ENCODE measurements around the gene CDIP1.

Gene CDIP1

DNA sequence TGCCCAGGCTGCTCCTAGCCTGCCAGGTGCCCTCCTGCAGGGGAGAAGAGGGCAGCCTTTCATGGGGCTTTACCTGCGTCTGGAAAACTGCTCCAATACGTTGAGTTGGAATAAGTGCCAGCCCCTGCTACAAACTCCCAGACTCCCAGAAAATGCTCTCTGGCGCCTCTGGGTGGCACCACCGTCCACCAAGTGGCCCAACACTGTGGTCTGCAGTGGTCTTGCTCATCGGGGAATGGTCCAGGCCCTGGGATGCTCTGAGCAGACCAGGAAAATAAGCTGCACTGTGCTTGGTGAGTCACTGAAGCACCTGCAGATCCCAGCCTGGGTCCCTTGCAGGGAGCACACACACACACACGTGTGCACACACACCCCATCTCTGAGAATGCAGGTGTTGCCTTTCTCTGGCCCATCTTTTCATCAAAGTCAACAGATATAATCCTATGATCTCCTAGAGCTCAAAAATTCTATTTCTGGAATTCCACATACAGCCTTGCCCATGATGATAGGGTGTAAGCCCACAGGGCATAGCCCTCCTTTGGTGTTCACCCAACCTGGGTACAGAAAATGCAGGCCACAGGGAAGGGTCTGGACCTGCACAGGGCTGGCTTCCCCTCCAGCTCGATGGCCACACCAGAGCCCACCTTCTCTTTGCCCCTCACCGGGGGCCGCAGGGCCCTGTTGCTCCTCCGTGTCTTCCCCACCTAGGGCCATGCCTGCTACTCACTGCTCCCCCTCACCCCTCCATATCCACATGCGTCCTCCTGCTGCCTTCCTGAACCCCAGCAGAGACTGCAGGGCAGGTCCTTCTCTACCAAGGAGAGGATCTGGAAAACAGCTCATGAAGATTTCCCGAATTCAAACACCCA is 20.5 kb downstream of the CDIP1 start:
- DNase-seq (ENCODE audit: insufficient read length, low spot score): peak; percentile 40
- no peak for FAIRE-seq

DNA sequence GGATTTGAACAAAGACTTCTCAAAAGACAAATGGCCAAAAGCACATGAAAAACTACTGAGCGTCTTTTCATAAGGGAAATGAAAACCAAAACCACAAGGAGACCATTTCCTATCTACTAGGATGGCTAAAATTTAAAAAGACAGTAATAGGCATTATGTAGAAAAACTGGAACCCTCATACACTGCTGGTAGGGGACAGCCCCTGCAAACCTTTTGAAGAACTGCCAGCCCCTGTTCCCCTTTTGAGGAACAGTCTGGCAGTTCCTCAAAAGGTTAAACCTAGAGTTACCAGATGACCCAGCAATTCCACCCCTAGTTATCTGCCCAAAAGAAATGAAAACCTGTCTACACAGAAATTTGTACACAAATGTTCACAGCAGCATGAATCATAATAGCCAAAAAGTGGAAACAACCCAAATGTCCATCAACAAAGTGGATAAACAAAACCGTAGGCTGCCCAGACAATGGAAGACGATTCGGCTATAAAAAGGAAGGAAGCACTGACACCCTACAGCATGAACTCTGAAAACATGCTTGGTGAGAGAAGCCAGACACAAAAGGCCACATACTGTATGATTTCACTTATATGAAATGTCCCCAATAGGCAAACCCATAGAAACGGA is 22.9 kb downstream of the CDIP1 start:
- FAIRE-seq (no peak), DNase-seq (ENCODE audit: insufficient read length, low spot score) (no peak)

DNA sequence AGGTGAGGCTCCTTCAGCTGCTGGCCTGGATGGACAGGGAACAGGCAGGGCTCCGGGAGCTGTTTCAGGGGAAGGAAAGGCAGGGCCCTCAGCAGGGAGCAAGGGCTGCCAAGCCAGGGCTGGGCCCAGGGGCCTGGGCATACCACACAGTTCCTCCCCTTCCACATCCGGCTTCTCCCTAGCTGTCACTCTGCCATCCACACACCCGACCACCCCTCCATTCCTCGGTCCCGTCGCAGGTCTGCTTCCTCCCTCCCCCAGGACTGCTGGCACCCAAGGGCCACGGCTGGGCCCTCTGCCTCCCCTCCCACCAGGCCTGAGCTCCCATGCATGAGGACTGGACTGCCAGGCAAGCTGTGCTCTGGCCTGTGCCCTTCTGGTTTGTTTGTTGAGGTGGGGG is 24.0 kb downstream of the CDIP1 start:
- DNase-seq (ENCODE audit: insufficient read length, low spot score): no peak
- FAIRE-seq: no peak

DNA sequence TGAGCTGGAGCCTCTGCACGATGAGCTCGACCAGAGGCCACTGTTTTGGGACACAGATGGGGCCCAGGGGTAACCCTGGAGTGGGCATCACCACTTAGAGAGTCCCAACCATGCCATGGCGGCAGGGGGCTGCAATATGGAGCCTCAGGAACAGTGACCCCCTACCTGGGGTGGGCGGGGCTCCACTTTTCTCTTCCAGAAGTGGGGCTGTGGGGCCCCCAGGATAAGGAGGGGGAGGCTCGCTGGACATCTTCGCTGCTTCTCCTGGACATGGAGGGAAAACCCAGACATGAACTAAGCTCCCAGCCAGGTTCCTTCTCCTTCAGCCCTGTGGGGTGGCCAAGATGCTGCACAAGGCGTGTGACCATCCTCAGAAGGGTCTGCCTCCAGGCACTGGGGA is 24.7 kb downstream of the CDIP1 start:
- FAIRE-seq (no peak), DNase-seq (ENCODE audit: insufficient read length, low spot score) (no peak)

DNA sequence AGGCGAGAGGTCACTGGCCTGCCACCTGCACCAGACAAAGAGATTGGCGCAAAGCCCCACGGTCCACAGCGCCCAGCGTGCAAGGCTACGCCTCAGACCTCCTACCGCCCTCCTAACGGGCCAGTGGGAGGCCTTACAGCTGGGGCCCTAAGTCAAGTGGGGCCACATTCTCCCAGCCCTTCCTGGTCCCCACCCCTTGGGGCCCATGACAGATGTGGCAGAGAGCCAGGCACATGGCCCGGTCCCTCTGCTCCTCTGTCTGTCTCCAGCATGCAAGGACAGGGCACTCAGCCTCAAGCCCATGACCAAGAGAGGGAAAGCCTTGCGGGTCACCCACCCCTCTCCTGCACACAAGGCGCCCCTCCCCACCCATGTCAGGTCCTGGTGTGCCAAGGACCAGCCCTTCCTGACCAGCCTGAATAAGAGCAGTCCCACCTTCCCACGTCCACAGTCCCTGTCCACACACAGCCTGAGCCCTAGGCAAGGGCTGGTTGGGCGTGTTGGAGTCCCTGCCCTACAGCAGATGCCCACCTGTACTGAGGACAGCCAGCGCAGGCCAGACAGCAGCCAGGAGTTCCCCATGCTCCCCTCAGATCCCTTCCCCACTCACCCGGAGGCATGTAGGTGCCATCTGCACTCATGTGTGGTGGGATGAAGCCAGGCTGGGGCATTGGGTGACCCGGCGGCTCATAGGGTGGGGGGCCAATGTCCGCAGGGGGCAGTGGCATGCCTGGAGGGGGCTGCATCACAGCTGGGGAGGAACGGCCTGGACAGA is 25.3 kb downstream of the CDIP1 start:
- DNase-seq (ENCODE audit: insufficient read length, low spot score) (no peak), FAIRE-seq (no peak)

DNA sequence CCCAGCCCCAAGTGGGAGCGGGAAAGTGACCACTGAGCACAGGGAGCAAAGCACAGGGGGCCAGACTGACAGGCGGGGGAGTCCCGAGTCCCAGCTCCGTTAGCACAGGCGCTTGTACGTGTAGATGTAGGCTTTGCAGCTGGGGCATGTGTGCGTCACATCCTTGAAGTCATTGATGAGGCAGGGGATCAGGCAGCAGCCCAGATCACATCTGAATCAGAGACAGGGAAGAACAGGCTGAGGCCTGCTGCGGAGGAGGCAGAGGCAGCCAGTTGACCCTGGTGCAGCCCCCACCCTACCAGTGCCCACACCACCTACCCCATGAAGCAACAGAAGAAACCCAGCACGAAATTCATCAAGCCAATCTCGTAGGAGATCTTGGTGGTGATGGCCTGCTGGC is 26.1 kb downstream of the CDIP1 start:
- DNase-seq (ENCODE audit: insufficient read length, low spot score) (no peak), FAIRE-seq (no peak)

DNA sequence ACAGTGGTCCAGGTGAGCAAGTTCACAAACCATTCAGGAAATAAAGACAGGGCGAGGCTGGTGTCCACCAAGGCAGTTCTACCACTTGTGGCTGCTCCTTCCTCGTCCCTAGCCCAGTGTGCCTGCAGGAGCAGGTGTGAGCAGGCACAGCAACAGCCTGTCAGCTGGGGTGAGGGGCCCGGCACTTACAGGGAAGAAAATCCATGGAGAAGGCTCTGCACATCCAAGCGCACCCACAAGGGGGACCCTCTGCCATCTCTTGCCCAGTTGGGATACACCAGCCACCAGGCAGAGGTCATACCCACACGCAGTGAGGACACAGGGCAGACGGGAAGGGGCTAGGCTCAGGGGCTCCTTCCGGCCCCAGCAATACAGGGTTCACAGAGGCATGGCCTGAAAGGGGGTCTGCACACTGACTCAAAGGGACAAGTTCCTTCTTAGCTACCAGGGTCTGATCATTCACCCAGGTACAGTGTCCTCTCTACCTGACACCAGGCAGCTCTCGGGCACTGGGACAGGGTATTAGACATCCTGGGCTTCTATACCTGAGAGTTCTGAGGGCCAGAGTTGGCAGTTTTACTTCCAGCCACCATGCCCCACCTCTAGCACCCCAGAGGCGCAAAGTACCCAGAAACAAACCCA is 27.0 kb downstream of the CDIP1 start:
- DNase-seq (ENCODE audit: insufficient read length, low spot score): peak; percentile 60
- FAIRE-seq: peak; percentile 75

DNA sequence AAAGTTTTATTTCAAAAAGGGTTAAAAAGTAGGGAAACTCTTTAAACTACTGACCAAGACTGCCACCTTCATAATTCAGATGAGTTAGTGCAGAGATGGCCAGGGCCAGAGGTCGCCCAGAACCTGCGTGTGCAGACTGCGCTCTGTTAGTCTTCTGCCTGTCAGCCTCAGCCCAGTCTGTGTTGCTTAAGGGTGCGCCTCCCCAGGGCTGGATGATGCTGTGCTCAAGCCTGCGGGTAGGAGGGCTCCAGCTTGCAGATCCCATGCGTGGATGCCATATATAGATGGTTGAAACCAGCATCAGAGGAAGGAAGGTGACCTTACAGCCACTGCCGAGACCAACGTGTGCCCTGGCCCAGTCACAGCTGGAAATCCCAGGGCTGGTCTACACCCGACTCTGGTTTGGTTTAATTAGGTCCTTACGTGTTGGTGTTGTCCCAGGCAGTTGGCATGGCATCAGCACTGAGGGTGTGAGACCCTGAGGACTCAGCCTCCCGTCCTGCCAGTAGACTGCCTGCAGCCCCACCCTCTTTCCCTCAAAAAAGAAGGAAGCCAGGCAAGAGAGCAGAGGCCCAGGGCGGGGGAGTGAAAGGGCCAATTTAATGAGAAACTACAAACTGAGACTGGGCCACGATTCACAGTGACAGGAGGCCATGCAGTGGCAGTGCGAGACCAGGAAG is 27.7 kb downstream of the CDIP1 start:
- FAIRE-seq (no peak), DNase-seq (ENCODE audit: insufficient read length, low spot score) (no peak)

DNA sequence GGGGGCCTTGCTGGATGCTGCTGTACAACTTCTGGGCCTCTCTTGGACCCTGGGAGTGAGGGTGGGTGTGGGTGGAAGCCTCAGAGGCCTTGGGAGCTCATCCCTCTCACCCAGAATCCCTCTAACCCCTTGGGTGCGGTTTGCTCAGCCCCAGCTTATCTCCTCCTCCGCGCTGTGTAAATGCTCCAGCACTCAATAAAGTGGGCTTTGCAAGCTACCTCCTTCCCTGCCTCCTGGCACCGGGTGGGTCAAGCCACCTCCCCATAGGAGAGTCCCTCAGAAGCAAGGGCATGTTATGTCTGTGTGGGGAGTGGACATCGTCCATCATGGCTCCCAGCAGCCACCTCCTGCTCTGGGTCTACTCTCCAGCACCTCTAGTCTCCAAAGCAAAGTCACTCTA is 28.4 kb downstream of the CDIP1 start:
- FAIRE-seq (no peak), DNase-seq (ENCODE audit: insufficient read length, low spot score) (no peak)

DNA sequence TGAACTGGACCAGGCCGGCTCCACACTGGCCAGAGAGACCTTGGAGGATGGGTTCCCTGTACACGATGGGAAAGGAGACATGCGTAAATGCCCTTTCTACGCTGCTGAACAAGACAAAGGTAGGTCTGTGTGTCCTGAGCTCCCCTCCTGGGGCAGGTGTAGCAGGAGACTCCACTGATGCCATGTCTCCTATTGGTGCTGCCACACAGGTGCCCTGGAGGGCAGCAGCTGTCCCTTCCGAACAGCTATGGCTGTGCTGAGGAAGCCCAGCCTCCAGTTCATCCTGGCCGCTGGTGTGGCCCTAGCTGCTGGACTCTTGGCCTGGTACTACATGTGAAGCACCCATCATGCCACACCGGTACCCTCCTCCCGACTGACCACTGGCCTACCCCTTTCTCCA is 29.2 kb downstream of the CDIP1 start:
- DNase-seq (ENCODE audit: insufficient read length, low spot score) (no peak), FAIRE-seq (no peak)

DNA sequence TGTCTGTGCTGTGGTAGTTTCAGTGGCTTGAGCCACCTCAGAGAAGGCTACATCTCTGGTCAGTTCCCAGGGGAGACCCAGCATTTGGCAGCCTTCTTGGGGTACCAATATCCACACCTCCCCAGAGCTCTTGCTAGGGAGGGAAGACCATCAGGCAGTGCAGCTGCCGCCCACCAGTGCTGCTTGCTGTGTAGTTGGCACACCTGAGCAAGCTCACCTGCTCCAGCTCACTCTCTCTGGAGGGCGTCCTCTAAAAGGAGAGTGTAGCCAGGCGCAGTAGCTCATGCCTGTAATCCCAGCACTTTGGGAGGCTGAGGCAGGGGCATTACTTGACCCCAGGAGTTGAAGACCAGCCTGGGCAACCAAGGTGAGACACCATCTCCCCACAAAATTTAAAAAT is 29.8 kb downstream of the CDIP1 start:
- DNase-seq (ENCODE audit: insufficient read length, low spot score) (no peak), FAIRE-seq (no peak)

DNA sequence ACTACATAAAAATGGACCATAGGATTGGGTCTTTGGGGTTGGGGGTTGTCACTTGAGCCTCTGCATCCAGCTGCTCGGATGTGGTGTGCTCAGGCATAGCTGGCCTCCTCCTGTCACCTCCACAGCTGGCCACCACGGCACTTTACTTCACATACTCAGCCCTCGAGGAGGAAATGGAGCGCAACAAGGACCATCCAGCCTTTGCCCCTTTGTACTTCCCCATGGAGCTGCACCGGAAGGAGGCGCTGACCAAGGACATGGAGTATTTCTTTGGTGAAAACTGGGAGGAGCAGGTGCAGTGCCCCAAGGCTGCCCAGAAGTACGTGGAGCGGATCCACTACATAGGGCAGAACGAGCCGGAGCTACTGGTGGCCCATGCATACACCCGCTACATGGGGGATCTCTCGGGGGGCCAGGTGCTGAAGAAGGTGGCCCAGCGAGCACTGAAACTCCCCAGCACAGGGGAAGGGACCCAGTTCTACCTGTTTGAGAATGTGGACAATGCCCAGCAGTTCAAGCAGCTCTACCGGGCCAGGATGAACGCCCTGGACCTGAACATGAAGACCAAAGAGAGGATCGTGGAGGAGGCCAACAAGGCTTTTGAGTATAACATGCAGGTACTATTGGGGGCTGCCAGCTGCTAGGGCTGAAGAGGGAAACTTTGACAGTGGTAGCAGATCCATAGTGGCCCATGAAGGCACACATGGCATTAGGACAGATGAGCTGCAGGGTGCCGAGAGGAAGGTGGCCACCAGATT is 30.8 kb downstream of the CDIP1 start:
- FAIRE-seq (no peak), DNase-seq (ENCODE audit: insufficient read length, low spot score) (no peak)

DNA sequence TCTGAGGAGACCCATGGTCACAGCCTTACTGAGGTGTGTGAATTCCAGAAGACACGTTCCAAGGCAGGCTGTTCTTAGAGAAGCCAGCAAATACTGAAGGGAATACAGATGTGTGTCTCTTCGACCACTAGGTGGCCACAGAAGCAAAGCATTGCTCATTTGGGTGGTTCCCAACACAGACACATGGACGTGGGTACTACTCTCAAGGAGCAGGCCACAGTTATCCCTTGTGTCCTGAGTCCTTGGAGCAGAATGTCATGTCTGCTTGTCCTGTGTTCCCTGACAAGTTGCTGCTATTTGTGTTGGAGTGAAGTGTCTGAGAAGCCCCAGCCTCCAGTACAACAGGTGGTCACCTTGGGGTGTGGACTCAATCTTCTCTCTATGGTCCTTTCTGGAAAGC is 32.1 kb downstream of the CDIP1 start:
- DNase-seq (ENCODE audit: insufficient read length, low spot score) (peak; percentile 72), FAIRE-seq (peak; percentile 80)

DNA sequence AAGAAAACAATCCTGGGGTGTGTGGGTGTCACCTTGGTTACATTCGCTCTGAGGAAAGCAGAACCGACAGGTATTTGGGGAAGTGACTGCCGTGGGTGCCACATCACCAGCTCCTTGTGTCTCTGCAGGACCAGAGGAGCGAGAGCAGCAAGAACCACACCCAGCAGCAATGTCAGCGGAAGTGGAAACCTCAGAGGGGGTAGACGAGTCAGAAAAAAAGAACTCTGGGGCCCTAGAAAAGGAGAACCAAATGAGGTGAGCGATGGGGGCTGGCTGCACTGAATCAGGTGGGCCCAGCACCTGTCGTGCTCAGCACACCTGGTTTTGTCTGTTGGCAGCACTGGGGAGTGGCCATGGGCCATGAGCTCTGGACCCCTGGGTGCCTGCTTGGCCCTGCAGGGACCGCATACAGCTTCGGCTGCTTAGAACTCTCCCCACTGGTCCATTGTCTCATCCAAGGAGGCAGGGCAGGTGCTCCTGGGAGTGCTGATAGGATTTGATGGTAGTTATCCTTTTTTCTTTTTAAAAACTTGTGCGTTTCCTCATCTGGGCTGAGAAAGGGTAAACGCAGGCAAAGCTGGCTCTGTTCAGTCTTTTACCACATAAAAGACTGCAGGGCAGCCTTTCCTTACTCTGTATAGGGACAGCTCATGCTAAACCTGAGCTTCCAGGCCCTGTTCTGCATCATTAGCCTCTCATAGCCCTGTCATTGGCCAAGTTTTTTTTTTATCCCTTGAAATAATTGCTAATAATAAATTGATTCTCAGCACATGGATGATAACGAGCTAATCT is 33.0 kb downstream of the CDIP1 start:
- DNase-seq (ENCODE audit: insufficient read length, low spot score): no peak
- no peak for FAIRE-seq

DNA sequence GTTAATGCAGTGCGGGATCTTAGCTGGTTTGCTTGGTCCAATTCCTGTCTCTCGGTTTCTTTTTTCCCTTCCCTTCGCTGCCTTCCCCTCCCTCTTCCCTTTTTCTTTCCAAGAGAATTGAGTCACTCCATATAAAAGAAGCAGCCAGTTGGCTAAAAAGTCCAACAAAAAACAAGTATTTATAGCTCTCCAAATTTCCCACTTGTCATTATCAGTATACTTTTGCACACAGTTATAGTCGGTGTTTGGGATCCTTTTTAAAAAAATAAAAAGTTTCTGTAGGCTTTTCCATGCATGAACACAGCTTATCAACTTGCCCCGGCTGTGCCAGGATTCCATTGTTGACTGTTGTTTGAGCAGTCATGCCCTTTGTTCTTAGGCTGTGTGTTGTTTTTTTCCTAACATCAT is 37.5 kb downstream of the CDIP1 start:
- no peak for DNase-seq (ENCODE audit: insufficient read length, low spot score)
- FAIRE-seq: no peak

DNA sequence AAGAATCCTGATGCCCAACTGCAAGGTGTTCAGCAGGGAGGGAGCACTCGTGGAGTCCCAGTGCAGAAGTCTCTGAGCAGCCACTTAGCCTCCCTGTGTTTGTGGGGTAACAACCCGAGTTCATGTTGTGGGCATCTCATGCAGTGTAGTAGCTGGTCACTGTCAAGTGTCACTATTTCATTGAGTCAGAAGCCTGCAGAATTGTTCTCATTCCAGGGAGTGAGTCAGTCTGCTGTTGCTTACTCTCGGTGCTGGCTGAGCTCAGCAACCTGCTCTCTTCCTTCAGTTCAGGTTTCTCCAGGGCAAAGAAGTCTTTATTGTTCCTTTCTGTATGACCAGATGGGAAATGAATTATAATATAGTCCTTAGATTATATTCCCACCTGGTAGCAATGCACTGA is 38.3 kb downstream of the CDIP1 start:
- FAIRE-seq (peak; percentile 89), DNase-seq (ENCODE audit: insufficient read length, low spot score) (peak; percentile 87)

DNA sequence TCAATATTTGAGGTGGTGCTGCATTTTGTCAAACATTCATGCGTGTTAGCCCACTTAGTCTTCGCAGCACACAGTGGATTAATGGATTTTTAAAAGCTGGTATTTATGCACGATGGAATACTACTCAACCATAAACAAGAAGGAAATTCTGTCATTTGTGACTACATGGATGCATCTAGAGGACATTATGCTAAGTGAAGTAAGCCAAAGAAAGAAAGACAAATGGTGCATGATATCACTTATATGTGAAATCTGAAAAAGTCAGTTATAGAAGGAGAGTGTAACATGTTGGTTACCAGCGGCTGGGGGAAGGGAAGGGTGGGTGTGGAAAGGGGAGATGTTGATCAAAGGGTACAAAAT is 39.4 kb downstream of the CDIP1 start:
- FAIRE-seq (no peak), DNase-seq (ENCODE audit: insufficient read length, low spot score) (no peak)

DNA sequence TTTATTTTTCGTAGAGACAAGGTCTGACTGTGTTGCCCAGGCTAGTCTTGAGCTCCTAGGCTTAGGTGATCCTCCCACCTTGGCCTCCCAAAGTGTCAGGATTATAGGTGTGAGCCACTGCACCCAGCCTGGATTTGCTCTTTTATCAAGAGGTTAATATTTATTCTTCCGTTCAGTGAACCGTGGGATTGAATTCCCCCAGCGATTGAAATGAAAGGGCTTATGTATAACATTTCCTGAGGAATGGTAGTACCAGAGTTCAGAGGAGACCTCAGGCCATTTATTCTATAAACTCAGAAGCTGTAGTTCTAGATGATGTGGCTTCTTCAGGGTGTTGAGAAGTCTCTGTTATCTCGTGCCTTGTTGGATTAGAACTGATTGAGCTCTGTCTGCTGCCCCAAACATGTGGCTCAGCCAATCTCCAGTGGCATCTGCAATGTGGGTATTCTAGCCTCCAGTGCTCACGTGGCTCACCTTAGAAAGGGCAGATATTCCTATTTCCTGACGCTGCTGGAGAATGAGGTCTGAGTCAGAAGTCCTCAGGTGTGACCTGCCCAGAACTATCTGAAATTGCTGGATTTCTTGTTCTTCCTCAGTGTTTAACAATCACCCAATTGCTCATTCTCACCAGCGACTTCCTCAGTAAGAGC is 39.9 kb downstream of the CDIP1 start:
- DNase-seq (ENCODE audit: insufficient read length, low spot score) (no peak), FAIRE-seq (no peak)

DNA sequence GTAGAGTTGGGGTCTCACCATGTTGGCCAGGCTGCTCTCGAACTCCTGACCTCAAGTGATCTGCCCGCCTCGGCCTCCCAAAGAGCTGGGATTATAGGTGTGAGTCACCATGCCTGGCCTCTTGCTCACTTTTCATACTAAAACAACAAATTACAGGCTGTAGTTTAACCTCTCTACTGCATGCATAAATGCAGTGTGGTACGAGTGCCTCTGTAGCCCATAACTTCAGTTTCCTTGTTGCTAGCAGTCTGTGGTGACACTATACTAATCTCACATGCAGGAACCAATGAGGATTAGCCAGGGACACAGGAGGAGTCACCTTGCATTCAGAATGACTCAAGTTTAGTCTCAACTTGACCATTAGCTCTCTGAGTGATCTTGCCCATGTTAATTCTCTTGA is 42.3 kb downstream of the CDIP1 start:
- DNase-seq (ENCODE audit: insufficient read length, low spot score) (peak; percentile 29), FAIRE-seq (no peak)
